Measurements from ENCODE around the gene ACKR4.

DNA sequence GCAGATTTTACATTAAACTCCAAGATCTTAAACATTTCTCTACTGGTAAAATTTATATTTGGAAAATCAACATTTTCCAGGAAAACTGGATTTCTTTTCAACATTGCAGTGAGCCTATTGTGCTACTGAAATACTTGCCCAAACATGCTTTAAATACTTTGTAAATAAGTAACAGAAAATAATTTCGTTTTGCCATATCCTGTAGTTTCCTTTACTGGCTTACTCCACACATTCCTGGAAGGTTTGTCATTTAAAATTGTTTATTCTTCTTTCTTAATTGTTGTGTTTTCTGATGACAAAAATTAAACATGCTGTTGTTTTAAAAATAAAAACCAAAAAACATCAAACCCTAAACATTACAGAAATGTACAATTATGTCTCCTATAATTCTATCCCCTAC lies 40.5 kb downstream of the ACKR4 start:
- TF ChIP-seq EZH2 (IDR thresholded peaks at IDR 0.05; ENCODE audit: borderline replicate concordance, low read depth, low read length, poor library complexity, severe bottlenecking) (no peak), CTCF (conservative IDR thresholded peaks at IDR 0.05; ENCODE audit: low read depth, low read length) (no peak)

All from A673 (cell line).